Adrenal gland (tissue), 12 donors: Measurements from ENCODE around the gene GRB14. TPM values are rescaled to one million over a fixed set of nuclear protein-coding genes. Genes with fewer than 3 reads are reported as not detected.

Experiments used
- DNase-seq, 7 donors: peaks; one replicate each; pipeline ENCODE4 v3.0.0-alpha.2; 2019 to 2020
- H3K27ac ChIP-seq, 5 donors: fragments of 200-600 bp; sonication (generic) in 4 of 5; 1 replicate in 3 of 5; 2 replicates in 2 of 5; pipeline versions ENCODE4 v1.5.1 to v1.8.0; 2016 to 2020; ENCODE audit warnings: mild to moderate bottlenecking in 1 of 5
- H3K27me3 ChIP-seq: fragments of 200-600 bp; 2 replicates; pipeline ENCODE4 v1.8.0; 2021
- H3K36me3 ChIP-seq, 2 donors: fragments of 200-600 bp; replicated peaks in 1 of 2; 1 replicate in 1 of 2; 2 replicates in 1 of 2; pipeline versions ENCODE4 v1.5.1 to v1.8.0; 2018 to 2022
- H3K4me1 ChIP-seq, 2 donors: fragments of 200-600 bp; replicated peaks in 1 of 2; 1 replicate in 1 of 2; 2 replicates in 1 of 2; pipeline versions ENCODE4 v1.5.1 to v1.8.0; 2018 to 2021
- H3K4me3 ChIP-seq, 4 donors: fragments of 200-600 bp; sonication (generic) in 3 of 4; one replicate each; pipeline ENCODE4 v1.5.1; 2016 to 2018
- H3K9me3 ChIP-seq, 3 donors: fragments of 200-600 bp; sonication (generic) in 1 of 3; replicated peaks in 1 of 3; 1 replicate in 2 of 3; 2 replicates in 1 of 3; pipeline versions ENCODE4 v1.5.1 to v1.8.0; 2016 to 2021
- POLR2A ChIP-seq, 2 donors: fragments of 450-650 bp; IDR thresholded peaks; one replicate each; pipeline ENCODE4 v1.6.1; 2017; ENCODE audit warnings: antibody characterized with exemption in 2 of 2, mild to moderate bottlenecking in 2 of 2, moderate library complexity in 1 of 2
- WGBS, 4 donors: extraction: QIAGEN DNeasy Blood & Tissue Kit in 2 of 4; methylation state at CpG; one replicate each; pipeline versions ENCODE4 v1.1.5 to v1.1.7; 2013 to 2017; 5-methylcytosine and 5-hydroxymethylcytosine counted together
- intact Hi-C, 2 donors: fragments of 100-400 bp; cut with DNase I; formaldehyde crosslinking; loops; one replicate each; pipeline versions ENCODE4 v1.14.1 to v1.15.0; 2022 to 2023
- polyA plus RNA-seq, 3 donors: library from polyadenylated mRNA; stranded (reverse); fragments of 200-250 nt in 2 of 3; fragments of 350-450 nt in 1 of 3; fragmentation: Illumina TruSeq in 1 of 3; extraction: RNeasy Lipid Tissue Mini Kit (QIAGEN cat#74804) in 1 of 3; gene quantifications; one replicate each; pipeline ENCODE4 v1.2.3, GENCODE V29; 2013 to 2014
- total RNA-seq, 9 donors: library from RNA; depleted of rRNA in 4 of 9; stranded (reverse); fragments of >200 nt in 4 of 9; fragments of 120-200 nt in 1 of 9; fragmentation: NEBNext Ultra II Directional in 1 of 9; extraction: Animal tissue kit (Norgen Biotek cat#: 25700) in 1 of 9; gene quantifications; one replicate each; pipeline versions ENCODE4 v1.1.0 to v1.2.4, GENCODE V29; 2013 to 2023
- TF ChIP-seq, protein P1 (sequence below), 6 experiments: fragments of 450-650 bp in 4 of 6; fragments of 200-600 bp in 2 of 6; sonication (generic) in 1 of 6; IDR thresholded peaks; 1 replicate in 5 of 6; 2 replicates in 1 of 6; pipeline versions ENCODE4 v1.5.1 to v1.8.0; 2016 to 2021; ENCODE audit warnings: antibody characterized with exemption in 6 of 6, mild to moderate bottlenecking in 2 of 6, moderate library complexity in 1 of 6
- donor health status: healthy with polysubstance abuse.
- donor health status: Bipolar disorder and iron deficiency.
- donor health status: DM: yes; HTN: yes; CAD: no.
- donor health status: DM: no; HTN: no; CAD: no.
- donor health status: DM: no; HTN: no; CAD: no.
- donor health status: DM: yes; HTN: yes; CAD: no.

The GRB14 gene
- total and polyA plus RNA-seq, 12 donors: 4.8 to 280 (median 40.7) TPM

DNA sequence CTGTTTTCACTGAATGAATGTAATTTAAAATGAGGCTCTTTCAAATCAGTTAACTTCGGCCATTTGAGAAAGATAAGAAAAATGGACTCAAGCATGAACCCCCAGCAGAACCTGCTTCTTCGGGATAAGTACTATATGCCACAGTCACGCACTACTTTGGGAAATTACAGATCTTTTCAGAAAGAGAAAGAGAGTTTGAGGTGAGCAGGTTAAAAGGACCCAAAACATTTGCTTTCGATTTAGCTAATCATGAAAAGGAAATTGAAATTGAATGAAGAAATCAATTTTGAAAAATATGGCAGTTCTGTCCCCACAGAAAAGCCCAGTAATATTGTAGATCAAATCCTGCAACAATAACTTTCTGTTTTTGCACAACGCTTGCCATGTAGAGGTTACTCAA lies 156.9 kb downstream of the GRB14 start:
- Histone ChIP-seq H3K27me3 (no peaks in the 10 kb centered on the region), H3K36me3 (no peaks in the 10 kb centered on the region), H3K4me1 (no peaks in the 10 kb centered on the region), H3K9me3 (no peaks in the 10 kb centered on the region), H3K4me3 (no peak overlapping the region), H3K27ac (no peak overlapping the region)
- no peak for DNase-seq
- TF ChIP-seq, protein P1, sequence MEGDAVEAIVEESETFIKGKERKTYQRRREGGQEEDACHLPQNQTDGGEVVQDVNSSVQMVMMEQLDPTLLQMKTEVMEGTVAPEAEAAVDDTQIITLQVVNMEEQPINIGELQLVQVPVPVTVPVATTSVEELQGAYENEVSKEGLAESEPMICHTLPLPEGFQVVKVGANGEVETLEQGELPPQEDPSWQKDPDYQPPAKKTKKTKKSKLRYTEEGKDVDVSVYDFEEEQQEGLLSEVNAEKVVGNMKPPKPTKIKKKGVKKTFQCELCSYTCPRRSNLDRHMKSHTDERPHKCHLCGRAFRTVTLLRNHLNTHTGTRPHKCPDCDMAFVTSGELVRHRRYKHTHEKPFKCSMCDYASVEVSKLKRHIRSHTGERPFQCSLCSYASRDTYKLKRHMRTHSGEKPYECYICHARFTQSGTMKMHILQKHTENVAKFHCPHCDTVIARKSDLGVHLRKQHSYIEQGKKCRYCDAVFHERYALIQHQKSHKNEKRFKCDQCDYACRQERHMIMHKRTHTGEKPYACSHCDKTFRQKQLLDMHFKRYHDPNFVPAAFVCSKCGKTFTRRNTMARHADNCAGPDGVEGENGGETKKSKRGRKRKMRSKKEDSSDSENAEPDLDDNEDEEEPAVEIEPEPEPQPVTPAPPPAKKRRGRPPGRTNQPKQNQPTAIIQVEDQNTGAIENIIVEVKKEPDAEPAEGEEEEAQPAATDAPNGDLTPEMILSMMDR (IDR thresholded peaks at IDR 0.05): no peak
- TF ChIP-seq POLR2A (IDR thresholded peaks at IDR 0.05): no peak
- WGBS, 4 donors: 74 to 83% (median 76%) methylated on average over 5 of the region's 5 CpGs
- intact Hi-C loops: no loop called here

DNA sequence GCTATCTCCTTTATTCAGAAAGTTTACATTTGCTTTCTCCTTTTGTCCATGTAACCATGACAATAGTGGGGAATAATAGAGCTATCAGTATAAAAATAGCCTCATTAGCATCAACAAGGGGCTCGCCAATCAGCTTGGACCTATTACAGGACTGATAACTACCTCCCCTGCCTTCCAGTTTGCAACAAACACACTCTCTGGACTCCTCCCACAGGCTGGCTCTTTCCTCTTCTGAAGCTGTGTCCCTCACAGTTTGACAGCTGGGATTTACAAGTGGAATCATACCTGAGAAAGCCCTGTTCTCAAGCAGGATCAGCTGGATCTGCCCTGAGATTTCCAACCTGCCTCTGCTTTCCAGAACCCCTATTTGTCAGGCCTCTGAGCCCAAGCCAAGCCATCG lies 162.5 kb downstream of the GRB14 start:
- H3K27ac ChIP-seq: no peak overlapping the region
- intact Hi-C loops: no loop called here
- WGBS, 4 donors: 66 to 81% (median 74%) methylated on average over 2 of the region's 2 CpGs

DNA sequence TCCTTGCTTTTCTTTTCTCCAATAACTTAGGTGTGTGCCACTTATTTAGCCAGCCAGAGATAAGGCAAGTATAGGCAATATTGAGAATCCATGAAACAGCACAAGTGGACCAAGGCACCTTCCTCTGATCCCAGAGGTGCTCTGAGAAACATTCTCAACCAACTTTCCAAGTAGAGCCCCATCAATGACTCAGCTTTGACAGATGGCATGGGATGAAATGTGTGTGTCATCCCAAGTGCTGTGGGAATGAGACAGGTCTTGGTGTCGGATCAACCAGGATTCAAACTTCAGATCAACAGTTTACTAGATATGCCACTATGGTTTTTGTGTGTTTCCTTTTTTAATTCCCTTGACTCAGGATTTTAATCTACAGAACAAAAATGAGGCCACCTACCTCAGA lies 164.0 kb downstream of the GRB14 start:
- TF ChIP-seq, protein P1 (IDR thresholded peaks at IDR 0.05): no peak
- TF ChIP-seq POLR2A (IDR thresholded peaks at IDR 0.05): no peak
- H3K27ac ChIP-seq: no peak overlapping the region
- no peaks in the 10 kb centered on the region for H3K36me3 ChIP-seq
- intact Hi-C loops: no loop called here
- no peaks in the 10 kb centered on the region for H3K9me3 ChIP-seq
- DNase-seq: no peak
- no peaks in the 10 kb centered on the region for H3K4me1 ChIP-seq
- H3K4me3 ChIP-seq: no peak overlapping the region
- WGBS, 4 donors: 90 to 100% (median 95%) methylated on average over 1 of the region's 1 CpG
- H3K27me3 ChIP-seq: no peaks in the 10 kb centered on the region

More for the DNA sequence above, 162.5 kb downstream of the GRB14 start:
- Histone ChIP-seq H3K4me3 (no peak overlapping the region), H3K4me1 (no peaks in the 10 kb centered on the region), H3K36me3 (no peaks in the 10 kb centered on the region), H3K27me3 (no peaks in the 10 kb centered on the region), H3K9me3 (no peaks in the 10 kb centered on the region)
- DNase-seq: no peak
- TF ChIP-seq, protein P1 (IDR thresholded peaks at IDR 0.05): no peak
- no peak for TF ChIP-seq POLR2A (IDR thresholded peaks at IDR 0.05)

GRCh38 chr2:164456619-164457018 lies 164.7 kb downstream of the GRB14 start:
- H3K9me3 ChIP-seq: no peaks in the 10 kb centered on the region
- intact Hi-C loops: no loop called here
- WGBS, 4 donors: 26 to 35% (median 30%) methylated on average over 4 of the region's 4 CpGs
- TF ChIP-seq, protein P1 (IDR thresholded peaks at IDR 0.05): no peak
- TF ChIP-seq POLR2A (IDR thresholded peaks at IDR 0.05): no peak
- no peak overlapping the region for H3K27ac ChIP-seq
- peak in 3 of 7 donors; percentile 2 to 22 (median 5) for DNase-seq
- no peak overlapping the region for H3K4me3 ChIP-seq
- H3K4me1 ChIP-seq: no peaks in the 10 kb centered on the region
- H3K36me3 ChIP-seq: no peaks in the 10 kb centered on the region
- no peaks in the 10 kb centered on the region for H3K27me3 ChIP-seq
